ENCODE data around the gene NACAD.

- TF ChIP-seq CTCF (IDR thresholded peaks at IDR 0.05; ENCODE audit: low read depth, low read length) = no peak
- no peak for TF ChIP-seq POLR2A (IDR thresholded peaks at IDR 0.05; ENCODE audit: extremely low read depth, insufficient read length)
- TF ChIP-seq MAX (IDR thresholded peaks at IDR 0.05; ENCODE audit: low read depth, low read length) = no peak
- no peak for TF ChIP-seq MYC (IDR thresholded peaks at IDR 0.05; ENCODE audit: low read depth, low read length)
Observed at GRCh38 chr7:45037876-45038275, 50.9 kb downstream of the NACAD start.

Measured in NB4 (cell line).